ENCODE data around the gene PLA1A. TPM values are rescaled to one million over a fixed set of nuclear protein-coding genes. Genes with fewer than 3 reads are reported as not detected.
A peak's percentile ranks its signal among the peaks of the same experiment; 100 is the strongest.

PLA1A gene
- total and polyA plus RNA-seq, 2 experiments from 2014 or later: not detected

DNA sequence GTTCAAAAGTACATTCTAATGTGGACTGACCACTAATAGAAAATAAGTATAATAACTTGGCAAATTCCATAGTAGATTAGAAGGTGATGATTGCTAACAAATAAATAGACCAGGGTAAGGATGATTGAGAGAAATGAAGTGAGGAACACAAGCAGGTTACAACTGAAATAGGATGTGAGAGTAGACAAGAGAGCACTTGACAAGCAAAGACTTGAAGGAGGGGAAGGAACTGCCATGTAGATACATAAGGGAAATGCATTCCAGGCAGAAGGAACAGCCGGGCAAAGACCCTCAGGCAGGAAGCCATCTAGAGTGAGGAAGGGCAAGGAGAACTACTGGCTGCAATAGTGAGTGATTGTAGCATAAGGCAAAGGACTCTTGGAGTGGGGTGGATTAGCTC is 5.0 kb downstream of the PLA1A start:
- WGBS, 2 experiments (ENCODE audit: low coverage in 1 of 2, low lambda C conversion rate in 2 of 2, missing lambda C conversion rate in 2 of 2): 65 to 78% methylated on average over 1 of the region's 1 CpG
- no peaks in the 10 kb centered on the region for H3K36me3 ChIP-seq (ENCODE audit: low read depth)
- H3K9me3 ChIP-seq (ENCODE audit: low read depth): no peaks in the 10 kb centered on the region
- no peaks in the 10 kb centered on the region for H3K79me2 ChIP-seq (ENCODE audit: insufficient read depth)
- no peak overlapping the region for H3K27ac ChIP-seq
- no peak for DNase-seq
- TF ChIP-seq EZH2 (IDR thresholded peaks at IDR 0.05; ENCODE audit: insufficient read depth, poor library complexity, severe bottlenecking) (no peak), EZH2phosphoT487 (IDR thresholded peaks at IDR 0.05; ENCODE audit: insufficient read depth, low read depth) (no peak)
- peaks cover 8% of the 10 kb centered on the region; the same call in 1 of the 2 replicates for H3K4me1 ChIP-seq (ENCODE audit: insufficient read depth)
- H2AFZ ChIP-seq: no peak overlapping the region
- H4K20me1 ChIP-seq (ENCODE audit: insufficient read depth): no peaks in the 10 kb centered on the region
- no peak overlapping the region for H3K9ac ChIP-seq
- no peaks in the 10 kb centered on the region for H3K9me2 ChIP-seq (ENCODE audit: insufficient read depth)
- no peaks in the 10 kb centered on the region for H3F3A ChIP-seq (ENCODE audit: insufficient read depth)
- in situ Hi-C loops (cut with MboI): no loop called here
- H3K4me3 ChIP-seq: no peak overlapping the region
- no peaks in the 10 kb centered on the region for H3K27me3 ChIP-seq (replicated peaks; ENCODE audit: insufficient read depth)
- H3K4me2 ChIP-seq (ENCODE audit: unreplicated experiment): no peak overlapping the region

- H3K79me2 ChIP-seq (ENCODE audit: insufficient read depth): no peaks in the 10 kb centered on the region
- no peak overlapping the region for H3K4me2 ChIP-seq (ENCODE audit: unreplicated experiment)
- H3K4me3 ChIP-seq: no peak overlapping the region
- H3K27me3 ChIP-seq (replicated peaks; ENCODE audit: insufficient read depth): no peaks in the 10 kb centered on the region
- TF ChIP-seq EZH2phosphoT487 (IDR thresholded peaks at IDR 0.05; ENCODE audit: insufficient read depth, low read depth): no peak
- no peak for TF ChIP-seq EZH2 (IDR thresholded peaks at IDR 0.05; ENCODE audit: insufficient read depth, poor library complexity, severe bottlenecking)
- no peak overlapping the region for H2AFZ ChIP-seq
- H3K9ac ChIP-seq: no peak overlapping the region
- H3K27ac ChIP-seq: no peak overlapping the region
- H3K36me3 ChIP-seq (ENCODE audit: low read depth): no peaks in the 10 kb centered on the region
- no peaks in the 10 kb centered on the region for H4K20me1 ChIP-seq (ENCODE audit: insufficient read depth)
- no peaks in the 10 kb centered on the region for H3F3A ChIP-seq (ENCODE audit: insufficient read depth)
- WGBS, 2 experiments (ENCODE audit: low coverage in 1 of 2, low lambda C conversion rate in 2 of 2, missing lambda C conversion rate in 2 of 2): 81 to 86% methylated on average over 1 of the region's 1 CpG
- no peaks in the 10 kb centered on the region for H3K9me2 ChIP-seq (ENCODE audit: insufficient read depth)
- DNase-seq: peak; percentile 78
- in situ Hi-C loops (cut with MboI): no loop called here
- H3K4me1 ChIP-seq (ENCODE audit: insufficient read depth): peaks cover 8% of the 10 kb centered on the region; the same call in 1 of the 2 replicates
- no peaks in the 10 kb centered on the region for H3K9me3 ChIP-seq (ENCODE audit: low read depth)
Observed at GRCh38 chr3:119604878-119605277, 7.2 kb downstream of the PLA1A start.

GRCh38 chr3:119608405-119609000 is 10.8 kb downstream of the PLA1A start:
- Histone ChIP-seq H3K9ac (no peak overlapping the region), H3K4me1 (ENCODE audit: insufficient read depth) (peaks cover 8% of the 10 kb centered on the region; the same call in 1 of the 2 replicates), H3K27ac (no peak overlapping the region), H3K9me2 (ENCODE audit: insufficient read depth) (no peaks in the 10 kb centered on the region), H3K36me3 (ENCODE audit: low read depth) (no peaks in the 10 kb centered on the region), H4K20me1 (ENCODE audit: insufficient read depth) (no peaks in the 10 kb centered on the region), H3K4me3 (no peak overlapping the region), H3K9me3 (ENCODE audit: low read depth) (no peaks in the 10 kb centered on the region), H3K4me2 (ENCODE audit: unreplicated experiment) (no peak overlapping the region), H2AFZ (no peak overlapping the region), H3K79me2 (ENCODE audit: insufficient read depth) (no peaks in the 10 kb centered on the region), H3F3A (ENCODE audit: insufficient read depth) (no peaks in the 10 kb centered on the region), H3K27me3 (replicated peaks; ENCODE audit: insufficient read depth) (no peaks in the 10 kb centered on the region)
- in situ Hi-C loops (cut with MboI): no loop called here
- no peak for DNase-seq
- no peak for TF ChIP-seq EZH2 (IDR thresholded peaks at IDR 0.05; ENCODE audit: insufficient read depth, poor library complexity, severe bottlenecking)
- TF ChIP-seq EZH2phosphoT487 (IDR thresholded peaks at IDR 0.05; ENCODE audit: insufficient read depth, low read depth): no peak
- 68 to 70% methylated on average over 6 of the region's 6 CpGs for WGBS, 2 experiments (ENCODE audit: low coverage in 1 of 2, low lambda C conversion rate in 2 of 2, missing lambda C conversion rate in 2 of 2)

GRCh38 chr3:119609301-119609700 is 11.6 kb downstream of the PLA1A start:
- 39 to 40% methylated on average over 6 of the region's 6 CpGs for WGBS, 2 experiments (ENCODE audit: low coverage in 1 of 2, low lambda C conversion rate in 2 of 2, missing lambda C conversion rate in 2 of 2)

More at GRCh38 chr3:119609301-119609700, 11.6 kb downstream of the PLA1A start:
- Histone ChIP-seq H3K79me2 (ENCODE audit: insufficient read depth) (no peaks in the 10 kb centered on the region), H3F3A (ENCODE audit: insufficient read depth) (no peaks in the 10 kb centered on the region), H3K4me3 (no peak overlapping the region), H3K9ac (no peak overlapping the region), H2AFZ (no peak overlapping the region), H3K4me1 (ENCODE audit: insufficient read depth) (peaks cover 8% of the 10 kb centered on the region; the same call in 1 of the 2 replicates), H3K36me3 (ENCODE audit: low read depth) (no peaks in the 10 kb centered on the region), H3K4me2 (ENCODE audit: unreplicated experiment) (no peak overlapping the region), H3K9me2 (ENCODE audit: insufficient read depth) (no peaks in the 10 kb centered on the region), H3K9me3 (ENCODE audit: low read depth) (no peaks in the 10 kb centered on the region), H3K27ac (no peak overlapping the region), H4K20me1 (ENCODE audit: insufficient read depth) (no peaks in the 10 kb centered on the region), H3K27me3 (replicated peaks; ENCODE audit: insufficient read depth) (no peaks in the 10 kb centered on the region)
- DNase-seq: no peak
- TF ChIP-seq EZH2phosphoT487 (IDR thresholded peaks at IDR 0.05; ENCODE audit: insufficient read depth, low read depth): no peak
- TF ChIP-seq EZH2 (IDR thresholded peaks at IDR 0.05; ENCODE audit: insufficient read depth, poor library complexity, severe bottlenecking): no peak
- in situ Hi-C loops (cut with MboI): no loop called here

Data from GM23248 (cell line).